ENCODE results near the gene TPM1.

The TPM1 gene

GRCh38 chr15:63052961-63053698 lies 10.6 kb downstream of the TPM1 start:
- no peaks in the 10 kb centered on the region for H3K27me3 ChIP-seq (ENCODE audit: control insufficient read depth in 1 of 2, insufficient read depth in 2 of 2, low read length in 2 of 2)
- peak overlapping the region in 1 of 2 donors; percentile 4 for H3K4me3 ChIP-seq (ENCODE audit: low read depth in 1 of 2, low read length in 2 of 2)
- H3K9ac ChIP-seq (ENCODE audit: low read depth in 1 of 2, low read length in 2 of 2): peak overlapping the region; percentile 34 to 44
- no peaks in the 10 kb centered on the region for H3K9me3 ChIP-seq (ENCODE audit: control insufficient read depth in 1 of 2, low read length in 2 of 2)
- H3K36me3 ChIP-seq (ENCODE audit: control insufficient read depth in 1 of 2, insufficient read depth in 2 of 2, low read length in 2 of 2): peaks cover 7 to 19% of the 10 kb centered on the region in 2 donors
- peaks cover 51 to 57% of the 10 kb centered on the region in 2 donors for H3K4me1 ChIP-seq (ENCODE audit: control insufficient read depth in 1 of 2, insufficient read depth in 2 of 2, low read length in 2 of 2)
- peak overlapping the region; percentile 59 for H3K27ac ChIP-seq (ENCODE audit: low read depth, low read length)

- peak overlapping the region; percentile 42 to 65 for H3K9ac ChIP-seq (ENCODE audit: low read depth in 1 of 2, low read length in 2 of 2)
- H3K9me3 ChIP-seq (ENCODE audit: control insufficient read depth in 1 of 2, low read length in 2 of 2): no peaks in the 10 kb centered on the region
- peak overlapping the region; percentile 11 to 40 for H3K4me3 ChIP-seq (ENCODE audit: low read depth in 1 of 2, low read length in 2 of 2)
- H3K4me1 ChIP-seq (ENCODE audit: control insufficient read depth in 1 of 2, insufficient read depth in 2 of 2, low read length in 2 of 2): peaks cover 51 to 52% of the 10 kb centered on the region in 2 donors
- peak overlapping the region; percentile 63 for H3K27ac ChIP-seq (ENCODE audit: low read depth, low read length)
- no peaks in the 10 kb centered on the region for H3K27me3 ChIP-seq (ENCODE audit: control insufficient read depth in 1 of 2, insufficient read depth in 2 of 2, low read length in 2 of 2)
- peaks cover 12 to 30% of the 10 kb centered on the region in 2 donors for H3K36me3 ChIP-seq (ENCODE audit: control insufficient read depth in 1 of 2, insufficient read depth in 2 of 2, low read length in 2 of 2)
These were observed 11.7 kb downstream of the TPM1 start for GRCh38 chr15:63054281-63054683.

GRCh38 chr15:63054985-63055384 lies 12.4 kb downstream of the TPM1 start:
- H3K4me3 ChIP-seq (ENCODE audit: low read depth in 1 of 2, low read length in 2 of 2): no peak overlapping the region
- no peak overlapping the region for H3K27ac ChIP-seq (ENCODE audit: low read depth, low read length)
- H3K9me3 ChIP-seq (ENCODE audit: control insufficient read depth in 1 of 2, low read length in 2 of 2): no peaks in the 10 kb centered on the region
- peaks cover 19 to 37% of the 10 kb centered on the region in 2 donors for H3K36me3 ChIP-seq (ENCODE audit: control insufficient read depth in 1 of 2, insufficient read depth in 2 of 2, low read length in 2 of 2)
- H3K27me3 ChIP-seq (ENCODE audit: control insufficient read depth in 1 of 2, insufficient read depth in 2 of 2, low read length in 2 of 2): no peaks in the 10 kb centered on the region
- H3K9ac ChIP-seq (ENCODE audit: low read depth in 1 of 2, low read length in 2 of 2): peak overlapping the region in 1 of 2 donors; percentile 36
- peaks cover 49 to 56% of the 10 kb centered on the region in 2 donors for H3K4me1 ChIP-seq (ENCODE audit: control insufficient read depth in 1 of 2, insufficient read depth in 2 of 2, low read length in 2 of 2)

GRCh38 chr15:63056829-63057228 lies 14.3 kb downstream of the TPM1 start:
- H3K27ac ChIP-seq (ENCODE audit: low read depth, low read length): no peak overlapping the region
- H3K27me3 ChIP-seq (ENCODE audit: control insufficient read depth in 1 of 2, insufficient read depth in 2 of 2, low read length in 2 of 2): no peaks in the 10 kb centered on the region
- peaks cover 35 to 55% of the 10 kb centered on the region in 2 donors for H3K36me3 ChIP-seq (ENCODE audit: control insufficient read depth in 1 of 2, insufficient read depth in 2 of 2, low read length in 2 of 2)
- H3K4me3 ChIP-seq (ENCODE audit: low read depth in 1 of 2, low read length in 2 of 2): no peak overlapping the region
- H3K9me3 ChIP-seq (ENCODE audit: control insufficient read depth in 1 of 2, low read length in 2 of 2): no peaks in the 10 kb centered on the region
- peaks cover 40 to 48% of the 10 kb centered on the region in 2 donors for H3K4me1 ChIP-seq (ENCODE audit: control insufficient read depth in 1 of 2, insufficient read depth in 2 of 2, low read length in 2 of 2)
- H3K9ac ChIP-seq (ENCODE audit: low read depth in 1 of 2, low read length in 2 of 2): no peak overlapping the region

GRCh38 chr15:63057468-63058345 lies 15.2 kb downstream of the TPM1 start:
- Histone ChIP-seq H3K4me3 (ENCODE audit: low read depth in 1 of 2, low read length in 2 of 2) (no peak overlapping the region), H3K9ac (ENCODE audit: low read depth in 1 of 2, low read length in 2 of 2) (no peak overlapping the region), H3K27ac (ENCODE audit: low read depth, low read length) (no peak overlapping the region), H3K36me3 (ENCODE audit: control insufficient read depth in 1 of 2, insufficient read depth in 2 of 2, low read length in 2 of 2) (peaks cover 43 to 63% of the 10 kb centered on the region in 2 donors), H3K4me1 (ENCODE audit: control insufficient read depth in 1 of 2, insufficient read depth in 2 of 2, low read length in 2 of 2) (peaks cover 32 to 40% of the 10 kb centered on the region in 2 donors), H3K9me3 (ENCODE audit: control insufficient read depth in 1 of 2, low read length in 2 of 2) (no peaks in the 10 kb centered on the region), H3K27me3 (ENCODE audit: control insufficient read depth in 1 of 2, insufficient read depth in 2 of 2, low read length in 2 of 2) (no peaks in the 10 kb centered on the region)

- Histone ChIP-seq H3K4me3 (ENCODE audit: low read depth in 1 of 2, low read length in 2 of 2) (no peak overlapping the region), H3K27me3 (ENCODE audit: control insufficient read depth in 1 of 2, insufficient read depth in 2 of 2, low read length in 2 of 2) (no peaks in the 10 kb centered on the region), H3K4me1 (ENCODE audit: control insufficient read depth in 1 of 2, insufficient read depth in 2 of 2, low read length in 2 of 2) (peaks cover 20 to 29% of the 10 kb centered on the region in 2 donors), H3K27ac (ENCODE audit: low read depth, low read length) (no peak overlapping the region), H3K9me3 (ENCODE audit: control insufficient read depth in 1 of 2, low read length in 2 of 2) (no peaks in the 10 kb centered on the region), H3K36me3 (ENCODE audit: control insufficient read depth in 1 of 2, insufficient read depth in 2 of 2, low read length in 2 of 2) (peaks cover 54 to 77% of the 10 kb centered on the region in 2 donors), H3K9ac (ENCODE audit: low read depth in 1 of 2, low read length in 2 of 2) (no peak overlapping the region)
These were observed 16.5 kb downstream of the TPM1 start for GRCh38 chr15:63059075-63059474.

GRCh38 chr15:63059573-63060216 lies 17.1 kb downstream of the TPM1 start:
- peaks cover 17 to 23% of the 10 kb centered on the region in 2 donors for H3K4me1 ChIP-seq (ENCODE audit: control insufficient read depth in 1 of 2, insufficient read depth in 2 of 2, low read length in 2 of 2)
- no peak overlapping the region for H3K27ac ChIP-seq (ENCODE audit: low read depth, low read length)
- no peak overlapping the region for H3K4me3 ChIP-seq (ENCODE audit: low read depth in 1 of 2, low read length in 2 of 2)
- no peaks in the 10 kb centered on the region for H3K9me3 ChIP-seq (ENCODE audit: control insufficient read depth in 1 of 2, low read length in 2 of 2)
- no peak overlapping the region for H3K9ac ChIP-seq (ENCODE audit: low read depth in 1 of 2, low read length in 2 of 2)
- H3K27me3 ChIP-seq (ENCODE audit: control insufficient read depth in 1 of 2, insufficient read depth in 2 of 2, low read length in 2 of 2): no peaks in the 10 kb centered on the region
- peaks cover 56 to 82% of the 10 kb centered on the region in 2 donors for H3K36me3 ChIP-seq (ENCODE audit: control insufficient read depth in 1 of 2, insufficient read depth in 2 of 2, low read length in 2 of 2)

- H3K36me3 ChIP-seq (ENCODE audit: control insufficient read depth in 1 of 2, insufficient read depth in 2 of 2, low read length in 2 of 2): peaks cover 56 to 88% of the 10 kb centered on the region in 2 donors
- no peak overlapping the region for H3K4me3 ChIP-seq (ENCODE audit: low read depth in 1 of 2, low read length in 2 of 2)
- no peak overlapping the region for H3K27ac ChIP-seq (ENCODE audit: low read depth, low read length)
- H3K27me3 ChIP-seq (ENCODE audit: control insufficient read depth in 1 of 2, insufficient read depth in 2 of 2, low read length in 2 of 2): no peaks in the 10 kb centered on the region
- H3K4me1 ChIP-seq (ENCODE audit: control insufficient read depth in 1 of 2, insufficient read depth in 2 of 2, low read length in 2 of 2): peaks cover 11 to 14% of the 10 kb centered on the region in 2 donors
- H3K9me3 ChIP-seq (ENCODE audit: control insufficient read depth in 1 of 2, low read length in 2 of 2): no peaks in the 10 kb centered on the region
- no peak overlapping the region for H3K9ac ChIP-seq (ENCODE audit: low read depth in 1 of 2, low read length in 2 of 2)
These were observed 18.2 kb downstream of the TPM1 start for GRCh38 chr15:63060699-63061098.

- Histone ChIP-seq H3K36me3 (ENCODE audit: control insufficient read depth in 1 of 2, insufficient read depth in 2 of 2, low read length in 2 of 2) (peaks cover 60 to 94% of the 10 kb centered on the region in 2 donors), H3K9ac (ENCODE audit: low read depth in 1 of 2, low read length in 2 of 2) (no peak overlapping the region), H3K27me3 (ENCODE audit: control insufficient read depth in 1 of 2, insufficient read depth in 2 of 2, low read length in 2 of 2) (no peaks in the 10 kb centered on the region), H3K4me1 (ENCODE audit: control insufficient read depth in 1 of 2, insufficient read depth in 2 of 2, low read length in 2 of 2) (peaks cover 7 to 12% of the 10 kb centered on the region in 2 donors), H3K9me3 (ENCODE audit: control insufficient read depth in 1 of 2, low read length in 2 of 2) (no peaks in the 10 kb centered on the region), H3K27ac (ENCODE audit: low read depth, low read length) (no peak overlapping the region), H3K4me3 (ENCODE audit: low read depth in 1 of 2, low read length in 2 of 2) (no peak overlapping the region)
These were observed 19.4 kb downstream of the TPM1 start for GRCh38 chr15:63061975-63062374.

Measured in duodenal mucosa (tissue), 2 donors.